Measurements from ENCODE around the gene OR4N2. TPM values are rescaled to one million over a fixed set of nuclear protein-coding genes. Genes with fewer than 3 reads are reported as not detected.
"Not testable (repeated sequence)": the region's sequence is repeated elsewhere in the genome, so short reads cannot be mapped to it uniquely, and the experiment has no call there.

OR4N2 gene, protein sequence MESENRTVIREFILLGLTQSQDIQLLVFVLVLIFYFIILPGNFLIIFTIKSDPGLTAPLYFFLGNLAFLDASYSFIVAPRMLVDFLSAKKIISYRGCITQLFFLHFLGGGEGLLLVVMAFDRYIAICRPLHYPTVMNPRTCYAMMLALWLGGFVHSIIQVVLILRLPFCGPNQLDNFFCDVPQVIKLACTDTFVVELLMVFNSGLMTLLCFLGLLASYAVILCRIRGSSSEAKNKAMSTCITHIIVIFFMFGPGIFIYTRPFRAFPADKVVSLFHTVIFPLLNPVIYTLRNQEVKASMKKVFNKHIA
- total RNA-seq, result not detected

DNA sequence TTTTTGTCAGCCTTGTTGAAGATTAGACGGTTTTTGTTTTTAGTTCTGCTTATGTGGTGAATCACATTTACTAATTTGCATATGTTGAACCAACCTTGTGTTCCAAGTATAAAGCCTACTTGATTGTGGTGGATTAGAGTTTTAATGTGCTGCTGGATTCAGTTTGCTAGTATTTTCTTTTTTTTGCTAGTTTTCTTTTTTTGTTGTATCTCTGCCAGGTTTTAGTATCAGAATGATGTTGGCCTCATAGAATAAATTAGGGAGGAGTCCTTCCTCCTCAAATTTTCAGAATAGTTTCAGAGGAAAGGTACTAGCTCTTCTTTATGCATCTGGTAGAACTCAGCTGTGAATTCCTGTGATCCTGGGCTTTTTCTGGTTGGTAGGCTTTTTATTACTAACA, at the start of gene OR4N2:
OR4N2 (plus strand) TSS at position 301 of the 400 bp plus-strand sequence. CDS start 23,679 bp downstream, outside the sequence.
- TF ChIP-seq, protein P1, sequence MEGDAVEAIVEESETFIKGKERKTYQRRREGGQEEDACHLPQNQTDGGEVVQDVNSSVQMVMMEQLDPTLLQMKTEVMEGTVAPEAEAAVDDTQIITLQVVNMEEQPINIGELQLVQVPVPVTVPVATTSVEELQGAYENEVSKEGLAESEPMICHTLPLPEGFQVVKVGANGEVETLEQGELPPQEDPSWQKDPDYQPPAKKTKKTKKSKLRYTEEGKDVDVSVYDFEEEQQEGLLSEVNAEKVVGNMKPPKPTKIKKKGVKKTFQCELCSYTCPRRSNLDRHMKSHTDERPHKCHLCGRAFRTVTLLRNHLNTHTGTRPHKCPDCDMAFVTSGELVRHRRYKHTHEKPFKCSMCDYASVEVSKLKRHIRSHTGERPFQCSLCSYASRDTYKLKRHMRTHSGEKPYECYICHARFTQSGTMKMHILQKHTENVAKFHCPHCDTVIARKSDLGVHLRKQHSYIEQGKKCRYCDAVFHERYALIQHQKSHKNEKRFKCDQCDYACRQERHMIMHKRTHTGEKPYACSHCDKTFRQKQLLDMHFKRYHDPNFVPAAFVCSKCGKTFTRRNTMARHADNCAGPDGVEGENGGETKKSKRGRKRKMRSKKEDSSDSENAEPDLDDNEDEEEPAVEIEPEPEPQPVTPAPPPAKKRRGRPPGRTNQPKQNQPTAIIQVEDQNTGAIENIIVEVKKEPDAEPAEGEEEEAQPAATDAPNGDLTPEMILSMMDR (IDR thresholded peaks at IDR 0.05; ENCODE audit: low read depth), result not testable (repeated sequence)

DNA sequence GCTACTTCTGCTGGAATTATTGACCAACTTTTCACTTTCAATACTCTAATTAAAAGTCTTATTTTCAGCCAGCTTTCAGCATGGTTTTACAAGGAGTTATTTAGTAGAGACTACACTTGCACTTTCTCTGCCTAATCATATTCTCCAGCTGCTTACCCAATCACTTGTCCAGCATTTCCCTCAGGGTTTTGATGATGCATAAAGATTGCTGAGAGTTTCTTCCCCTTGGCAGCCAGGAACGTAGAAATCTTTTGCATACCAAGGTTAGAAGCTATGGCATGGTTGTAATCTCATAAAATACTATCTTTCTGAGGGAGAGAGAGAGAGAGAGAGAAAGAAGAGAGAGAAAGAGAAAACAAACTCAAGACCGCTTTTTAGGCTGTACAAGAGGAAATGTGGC, 49.4 kb upstream of the OR4N2 start:
- TF ChIP-seq, protein P1 (IDR thresholded peaks at IDR 0.05; ENCODE audit: low read depth), result no peak

DNA sequence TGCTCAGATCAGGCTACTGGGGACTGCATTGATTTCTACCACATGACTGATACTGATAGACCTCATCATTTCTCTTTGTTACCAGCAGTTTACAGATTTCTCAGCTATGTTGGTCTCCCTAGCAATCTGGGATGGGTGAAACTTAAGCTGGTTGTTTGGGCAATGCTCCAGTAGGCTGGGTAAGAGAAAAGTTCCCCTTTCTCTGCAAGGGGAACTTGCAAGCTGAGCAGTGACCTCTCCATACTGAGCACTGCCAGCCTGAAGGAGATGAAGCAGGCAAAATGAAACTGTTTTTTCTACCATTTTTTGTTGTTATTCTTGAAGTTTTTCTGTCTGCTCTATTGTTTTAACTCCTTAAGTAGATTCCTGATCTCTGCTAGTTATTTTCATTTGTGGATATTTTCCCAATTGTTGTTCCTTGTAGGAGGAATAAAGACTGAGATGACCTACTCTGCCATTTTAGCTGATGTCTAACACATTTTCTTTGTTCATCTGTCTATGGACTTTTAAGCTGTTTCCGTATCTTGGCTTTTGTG, 31.6 kb upstream of the OR4N2 start:
- TF ChIP-seq, protein P1 (IDR thresholded peaks at IDR 0.05; ENCODE audit: low read depth), result no peak

DNA sequence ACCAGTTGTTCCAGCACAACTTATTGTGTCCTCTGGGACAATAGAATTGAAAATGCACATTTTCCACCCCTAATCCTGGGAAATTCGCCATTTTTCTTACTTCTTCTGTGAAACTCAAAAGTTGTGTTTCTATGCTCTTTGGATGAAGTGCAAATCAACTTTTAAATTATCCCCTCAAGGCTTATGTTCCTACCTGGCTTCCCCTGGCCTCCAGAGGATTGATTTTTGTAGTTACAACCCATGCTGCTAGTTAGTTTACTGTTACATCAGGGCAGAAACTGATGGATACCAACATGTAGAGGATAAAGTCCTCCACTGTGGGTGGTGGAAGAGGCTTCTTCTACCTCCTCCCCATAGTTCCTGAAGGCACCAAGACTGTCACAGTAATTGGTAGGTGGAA, 30.4 kb upstream of the OR4N2 start, which contains the start of gene OR4M1:
OR4M1 (plus strand) TSS at position 301 of the 400 bp plus-strand sequence. CDS start 6,819 bp downstream, outside the sequence.
- TF ChIP-seq, protein P1 (IDR thresholded peaks at IDR 0.05; ENCODE audit: low read depth), result not testable (repeated sequence)

DNA sequence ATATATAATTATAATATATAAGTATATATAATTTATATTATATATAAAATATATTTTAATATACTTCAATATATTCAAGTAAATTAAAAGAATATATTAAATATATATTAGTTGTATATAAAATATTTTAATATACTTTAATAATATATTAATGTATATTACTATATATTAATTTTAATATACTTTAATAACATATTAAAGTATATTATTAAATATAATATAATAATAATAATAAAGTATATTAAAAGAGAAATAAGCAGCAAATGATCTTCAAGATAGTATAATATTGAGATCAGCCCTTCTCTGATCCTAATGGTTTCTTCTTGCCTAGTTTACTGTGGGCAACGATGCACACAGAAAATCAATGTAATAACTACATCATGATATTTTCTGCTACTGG, 28.0 kb upstream of the OR4N2 start:
- TF ChIP-seq, protein P1 (IDR thresholded peaks at IDR 0.05; ENCODE audit: low read depth), result no peak

DNA sequence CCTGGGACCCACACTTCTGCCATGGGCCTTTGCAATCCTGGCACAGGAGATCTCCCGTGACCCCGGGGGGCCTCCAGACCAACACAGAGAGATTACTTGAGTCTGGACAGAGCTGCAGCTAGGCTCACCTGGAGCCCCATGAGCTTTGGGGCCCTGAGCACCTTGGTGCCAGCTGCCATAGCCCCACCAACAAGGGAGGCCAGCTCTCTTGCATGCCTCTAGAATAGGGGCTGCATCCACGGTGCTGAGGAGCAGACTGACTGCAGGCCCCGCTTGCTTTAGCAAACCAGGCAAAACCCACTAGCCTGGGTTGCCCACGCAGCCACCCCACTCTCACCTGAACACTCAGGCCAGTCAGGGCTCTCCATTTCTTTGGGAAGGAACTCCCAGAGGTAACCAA, 3.7 kb upstream of the OR4N2 start:
- TF ChIP-seq, protein P1 (IDR thresholded peaks at IDR 0.05; ENCODE audit: low read depth), result no peak

DNA sequence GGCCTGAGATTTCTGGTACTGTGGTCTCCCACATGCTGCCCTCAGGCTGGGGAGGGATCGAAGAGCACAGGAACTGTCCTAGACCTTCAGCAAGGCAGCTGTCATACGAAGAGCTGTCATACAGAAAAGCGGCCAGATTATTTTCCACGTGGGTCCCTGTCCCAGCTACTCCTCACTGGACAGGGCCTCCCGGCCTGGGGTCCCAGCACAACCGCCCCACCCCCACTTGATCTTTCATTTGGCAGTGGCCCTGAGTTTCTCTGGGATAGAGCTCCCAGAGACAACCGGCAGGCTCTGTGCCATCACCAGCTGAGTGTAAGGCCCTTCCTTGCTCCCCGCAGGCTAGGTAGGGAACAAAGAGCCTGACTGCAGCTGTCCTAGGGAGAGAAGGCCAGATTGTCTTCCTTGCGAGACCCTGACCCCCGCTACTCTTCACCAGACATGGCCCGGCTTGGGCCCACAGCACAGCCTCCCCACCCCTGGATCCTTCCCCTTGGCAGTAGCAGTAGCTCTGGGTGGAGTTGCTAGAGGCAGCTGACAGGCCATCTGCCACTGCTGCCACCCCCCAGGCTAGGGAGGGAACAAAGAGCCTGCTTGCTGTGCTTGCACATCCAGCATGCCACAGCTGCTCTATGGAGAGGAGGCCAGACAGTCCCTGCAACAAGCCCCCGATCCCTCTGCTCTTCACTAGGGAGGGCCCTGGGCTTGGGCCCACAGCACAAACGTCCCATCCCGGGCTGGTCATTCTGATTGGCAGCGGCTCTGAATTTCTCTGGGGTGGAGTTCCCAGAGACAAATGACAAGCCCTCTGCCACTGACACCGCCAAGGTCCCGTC, 3.1 kb upstream of the OR4N2 start:
- TF ChIP-seq, protein P1 (IDR thresholded peaks at IDR 0.05; ENCODE audit: low read depth), result no peak
